ENCODE measurements around the gene SPATA18.

Gene SPATA18

GRCh38 chr4:52051213-52051614 lies at the start of gene SPATA18:
SPATA18 (plus strand) TSS chr4:52051304; CDS start chr4:52051705, 401 bp downstream.
- DNase-seq, result no peak

- DNase-seq, result no peak
These were observed 49.5 kb upstream of the SPATA18 start for GRCh38 chr4:52001616-52002015.

DNA sequence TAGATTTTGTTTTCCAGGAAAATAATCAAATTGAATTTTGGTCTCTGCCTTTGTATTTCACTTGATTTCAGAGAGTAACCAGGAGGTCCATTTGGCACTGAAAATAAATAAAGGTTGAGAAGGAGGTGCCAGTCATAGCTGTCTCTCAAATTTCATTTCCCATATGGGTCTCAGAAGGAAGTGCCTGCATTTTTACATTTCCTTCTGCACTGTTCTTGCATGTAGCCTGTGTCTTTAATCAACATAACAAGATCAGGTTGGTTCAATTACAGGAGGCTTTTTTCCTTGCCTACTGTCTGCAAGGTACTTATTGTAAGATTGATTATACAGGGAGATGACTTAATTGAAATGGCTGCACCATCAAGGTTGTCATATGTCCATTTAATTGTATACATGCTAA lies 46.7 kb upstream of the SPATA18 start:
- no peak for DNase-seq

- no peak for DNase-seq
These were observed 45.4 kb upstream of the SPATA18 start for GRCh38 chr4:52005604-52006273.

DNA sequence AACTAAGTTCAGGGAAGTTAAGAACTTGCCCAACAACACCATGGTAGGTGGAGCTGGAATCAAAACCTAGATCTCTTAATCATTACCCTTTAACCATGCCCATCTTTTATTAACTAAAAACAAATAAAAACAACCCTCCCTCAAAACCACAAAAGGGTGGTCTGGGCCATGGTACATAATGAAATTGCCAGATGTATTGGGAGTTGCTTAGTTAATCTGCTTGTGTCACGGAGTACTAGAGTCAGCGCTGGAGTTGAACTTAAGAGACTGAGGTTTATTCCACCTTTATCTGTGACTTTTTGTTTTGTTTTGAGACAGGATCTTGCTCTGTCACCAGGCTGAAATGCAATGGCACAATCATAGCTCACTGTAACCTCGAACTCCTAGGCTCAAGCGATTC lies 44.2 kb upstream of the SPATA18 start:
- no peak for DNase-seq

DNA sequence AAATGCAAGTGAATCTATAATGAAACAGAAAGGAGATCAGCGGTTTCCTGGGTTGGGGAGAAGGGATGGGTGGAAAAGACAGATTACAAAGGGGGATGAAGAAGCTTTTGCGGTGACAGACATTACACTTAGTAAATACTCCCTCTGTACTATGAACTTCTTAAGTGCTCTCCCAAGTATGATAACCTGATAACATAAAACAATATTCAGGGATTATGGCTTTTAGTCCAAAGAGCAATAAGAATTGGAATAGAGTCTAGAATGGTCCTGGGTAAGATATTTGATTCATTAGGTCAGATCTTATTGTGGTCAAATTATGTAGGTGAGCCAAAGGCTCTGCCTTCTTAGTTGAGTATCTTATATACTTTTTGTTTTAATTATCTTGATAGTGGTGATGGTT lies 40.1 kb upstream of the SPATA18 start:
- DNase-seq, result no peak

- no peak for DNase-seq
These were observed 38.5 kb upstream of the SPATA18 start for GRCh38 chr4:52012651-52013050.

- no peak for DNase-seq
These were observed 36.2 kb upstream of the SPATA18 start for GRCh38 chr4:52014903-52015302.

- no peak for DNase-seq
These were observed 35.7 kb upstream of the SPATA18 start for GRCh38 chr4:52015366-52015765.

DNA sequence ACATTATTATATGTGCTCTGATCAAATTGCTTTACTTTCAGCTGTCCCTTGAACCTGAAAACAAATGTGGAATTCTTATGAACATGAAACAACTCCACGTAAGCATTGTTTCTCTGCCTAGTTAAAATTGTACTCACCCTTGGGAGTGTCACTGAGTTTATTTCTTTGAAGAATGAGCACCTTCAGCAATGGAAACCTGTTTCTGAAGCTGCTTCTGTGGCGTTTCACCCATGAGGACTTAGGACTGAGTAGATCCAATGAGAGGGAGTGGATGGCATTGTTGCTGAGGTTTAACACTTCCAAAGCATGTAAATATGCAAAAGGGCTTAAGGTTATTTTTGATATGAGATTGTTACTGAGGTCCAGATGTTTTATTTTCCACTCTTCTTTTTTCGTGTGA lies 34.1 kb upstream of the SPATA18 start:
- no peak for DNase-seq

DNA sequence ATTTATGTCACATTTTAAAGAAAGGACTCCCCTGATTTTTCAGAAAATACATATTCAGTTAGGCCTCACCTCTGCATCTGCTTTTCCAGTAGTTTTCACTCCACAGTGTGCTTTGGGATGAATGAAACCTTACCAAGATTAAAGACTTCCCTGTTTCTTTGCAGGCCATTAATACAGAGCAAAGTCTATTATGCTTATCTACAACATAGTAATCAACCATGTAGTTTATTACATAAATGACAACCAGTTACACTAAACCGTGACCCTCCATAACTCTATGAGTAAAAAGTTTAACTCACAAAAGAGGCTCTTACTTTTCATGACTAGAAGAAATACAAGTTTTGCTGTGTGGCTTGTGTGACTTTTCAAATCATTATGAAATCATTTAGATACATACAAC lies 33.3 kb upstream of the SPATA18 start:
- no peak for DNase-seq

GRCh38 chr4:52019936-52020657 lies 31.0 kb upstream of the SPATA18 start, which contains the start of gene LRRC66:
LRRC66 (minus strand) TSS chr4:52020363; CDS start chr4:52017613, 2,750 bp downstream.
- no peak for DNase-seq

DNA sequence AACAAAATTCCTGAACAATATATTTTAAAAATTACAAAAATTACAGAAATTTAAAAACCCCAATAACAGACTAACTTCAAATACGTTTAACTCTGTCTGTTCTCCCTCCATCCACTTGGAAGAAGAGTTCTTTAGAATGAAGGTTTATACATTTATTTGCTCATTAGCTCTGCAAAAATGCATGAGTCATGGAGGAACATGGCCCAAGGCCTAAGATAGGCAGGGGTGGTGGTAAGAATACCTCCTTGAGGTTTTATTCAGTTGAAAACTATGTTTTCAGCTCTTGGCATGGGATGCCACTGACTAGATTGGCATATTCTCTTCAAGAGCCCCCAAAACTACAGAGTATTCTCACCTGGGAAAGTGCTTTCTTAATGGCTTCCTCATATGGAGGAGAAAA lies 22.1 kb upstream of the SPATA18 start:
- no peak for DNase-seq

DNA sequence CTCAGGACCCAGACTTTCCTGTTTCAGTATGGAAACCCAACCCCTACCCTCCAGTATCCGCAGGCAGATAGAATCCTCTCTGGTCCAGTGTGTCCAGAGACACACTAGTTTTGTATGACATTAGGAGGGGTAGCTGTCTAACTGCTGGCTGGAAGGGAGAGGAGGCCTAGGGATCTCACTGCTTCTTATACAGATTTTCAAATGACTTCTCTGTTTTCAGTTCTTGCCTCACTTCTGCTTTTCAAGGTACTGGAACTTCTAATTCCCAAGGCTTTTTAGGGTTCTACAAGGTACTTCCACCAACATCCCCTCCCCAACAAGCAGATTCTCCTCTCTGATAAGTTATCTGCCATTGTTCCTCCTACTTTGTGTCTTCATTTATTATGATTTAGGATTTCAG lies 19.1 kb upstream of the SPATA18 start:
- no peak for DNase-seq

DNA sequence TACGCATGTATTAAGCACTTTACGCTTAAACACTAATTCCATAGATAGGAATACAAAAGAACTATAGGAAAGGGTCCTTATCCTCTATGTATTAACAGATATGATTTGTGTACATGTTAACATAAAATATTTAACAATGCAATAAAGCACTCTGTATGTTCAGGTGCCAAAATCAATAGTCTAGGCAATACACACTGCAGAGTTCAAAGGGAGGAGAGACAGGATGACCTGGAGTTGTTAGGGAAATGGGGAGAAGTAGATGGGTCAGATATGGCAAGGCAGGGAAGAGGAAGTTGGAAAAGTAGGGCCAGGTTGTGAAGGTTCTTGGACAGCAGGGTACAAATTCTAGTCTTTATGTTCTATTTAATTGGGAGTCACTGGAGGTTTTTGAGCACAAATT lies 15.9 kb upstream of the SPATA18 start:
- DNase-seq, result no peak

GRCh38 chr4:52036886-52037530 lies 14.1 kb upstream of the SPATA18 start:
- no peak for DNase-seq

DNA sequence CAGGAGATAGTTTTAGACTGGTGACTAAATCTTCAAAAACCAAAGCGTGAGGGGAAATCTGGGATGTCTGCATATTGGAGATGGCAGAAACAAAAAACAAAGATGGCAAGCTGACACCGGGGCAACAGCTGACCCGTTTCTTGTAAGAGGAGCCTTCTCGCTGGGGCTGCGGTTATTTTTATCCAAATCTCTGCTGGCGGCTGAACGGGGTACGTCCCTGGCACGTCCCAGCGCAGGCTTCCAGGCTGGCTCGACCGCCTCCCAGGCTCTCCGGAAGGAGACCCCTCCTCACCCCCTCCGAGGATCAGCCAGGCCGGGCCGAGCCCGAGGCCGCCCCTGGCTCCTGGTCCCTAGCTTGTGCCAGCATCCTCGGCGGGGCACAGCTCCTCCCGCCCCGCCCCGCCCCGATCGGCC lies 13.4 kb upstream of the SPATA18 start:
- DNase-seq, result no peak

DNA sequence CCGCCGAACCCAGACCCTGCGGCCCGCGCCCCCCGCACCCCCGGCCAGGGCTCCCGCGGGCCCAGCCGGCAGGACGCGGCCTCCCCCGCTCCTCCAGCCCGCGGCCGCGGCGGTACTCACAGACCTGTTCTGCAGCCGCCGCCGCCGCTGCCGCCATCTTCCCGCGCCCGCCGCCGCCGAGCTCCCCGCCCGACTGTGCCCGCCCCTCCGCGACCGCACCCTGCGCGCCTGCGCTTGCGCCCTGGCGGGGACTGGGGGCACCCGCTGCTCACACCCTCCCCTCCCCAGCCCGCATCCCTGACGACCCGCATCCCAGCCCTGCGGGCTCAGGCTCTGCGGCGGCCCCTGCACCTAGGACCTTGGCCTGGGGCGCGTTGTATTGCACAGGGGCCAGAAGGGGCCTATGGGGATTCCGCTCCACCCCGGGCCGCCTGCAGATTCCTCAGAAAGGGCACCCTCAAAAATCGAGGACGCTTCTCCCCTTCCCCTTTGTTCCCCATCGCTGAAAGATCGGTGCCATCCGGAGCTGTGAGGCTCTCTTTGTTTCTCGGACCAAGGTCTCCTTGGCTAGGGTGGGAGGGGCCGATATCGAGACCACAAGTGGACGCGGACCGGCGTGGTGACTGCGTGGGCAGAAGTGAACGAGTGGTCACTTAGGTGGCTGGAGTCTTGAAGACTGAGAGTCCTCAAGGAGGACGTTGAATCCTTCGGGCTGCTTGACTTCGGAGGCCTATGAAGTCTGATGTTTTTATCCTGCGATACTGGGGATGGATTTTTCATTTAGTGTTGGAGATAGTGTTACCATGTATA lies 12.8 kb upstream of the SPATA18 start, which contains the start of gene SGCB:
Gene SGCB (minus strand): TSS at position 197 of the 810 bp plus-strand sequence. CDS start 40 bp downstream, at position 157.
- peak; percentile 74 for DNase-seq

DNA sequence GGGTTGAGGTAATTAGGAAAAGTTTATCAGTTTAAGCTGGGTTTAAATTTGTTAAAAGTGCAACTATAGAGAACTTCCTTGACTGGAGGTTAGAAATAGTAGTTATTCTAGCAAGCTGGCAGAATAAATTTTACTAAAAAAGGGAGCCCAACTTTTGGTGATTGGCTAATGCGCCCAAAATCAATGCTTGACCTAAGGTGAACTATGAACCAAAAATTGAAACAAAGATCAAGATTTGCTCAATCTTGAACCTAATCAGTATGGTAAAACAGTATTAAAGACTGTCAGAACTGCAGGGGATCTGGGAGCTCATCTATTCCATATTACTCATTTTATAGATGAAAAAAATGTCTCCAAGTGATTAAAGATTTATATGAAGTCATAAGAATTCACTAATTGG lies 6.1 kb upstream of the SPATA18 start:
- no peak for DNase-seq

DNA sequence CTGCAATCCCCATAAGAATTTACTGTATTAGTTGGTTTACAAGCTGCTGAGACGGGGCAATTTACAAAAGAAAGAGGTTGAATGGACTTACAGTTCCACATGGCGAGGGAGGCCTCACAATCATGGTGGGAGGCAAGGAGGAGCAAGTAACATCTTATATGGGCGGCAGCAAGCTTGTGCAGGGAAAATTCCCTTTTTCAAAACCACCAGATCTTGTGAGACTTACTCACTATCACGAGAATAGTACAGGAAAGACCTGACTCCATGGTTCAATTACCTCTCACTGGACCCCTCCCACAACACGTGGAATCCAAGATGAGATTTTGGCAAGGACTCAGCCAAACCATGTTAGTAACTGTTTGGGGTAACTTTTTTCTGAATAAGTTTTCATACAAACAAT lies 1.8 kb upstream of the SPATA18 start:
- DNase-seq, result no peak

GRCh38 chr4:52051615-52052474 lies 741 bp downstream of the SPATA18 start:
- no peak for DNase-seq

GRCh38 chr4:52052475-52052780 lies 1.3 kb downstream of the SPATA18 start:
- DNase-seq, result no peak

Data from CD4-positive, alpha-beta T cell treated with Interleukin-21 for 1 hour (primary cell).